Astrocyte (in vitro differentiated cells and primary cell): ENCODE results near the gene DIP2C. TPM values are rescaled to one million over a fixed set of nuclear protein-coding genes. Genes with fewer than 3 reads are reported as not detected.

ENCODE experiments used
- DNase-seq: peaks from one replicate; pipeline ENCODE4 v3.0.0-alpha.2; 2010; ENCODE audit warnings: low read depth
- FAIRE-seq: peaks from 2 replicates; lab custom pipeline; 2011; peaks lifted over from hg19 to GRCh38; lab: Jason Lieb, UNC
- H2AFZ ChIP-seq: 2 replicates; pipeline ENCODE4 v1.6.0; 2012; ENCODE audit warnings: low read depth, low read length, inconsistent platforms
- H3K27ac ChIP-seq: 2 replicates; pipeline ENCODE4 v1.5.1; 2011; ENCODE audit warnings: low read depth, low read length, inconsistent platforms
- H3K27me3 ChIP-seq: 2 replicates; pipeline ENCODE4 v1.6.0; 2011; ENCODE audit warnings: low read length, inconsistent platforms; ENCODE audit not compliant: insufficient read depth
- H3K36me3 ChIP-seq: 2 replicates; pipeline ENCODE4 v1.5.1; 2011; ENCODE audit warnings: low read length, inconsistent platforms; ENCODE audit not compliant: insufficient read depth
- H3K4me1 ChIP-seq: 2 replicates; pipeline ENCODE4 v1.5.1; 2011; ENCODE audit warnings: low read length, inconsistent platforms; ENCODE audit not compliant: insufficient read depth
- H3K4me2 ChIP-seq: 2 replicates; pipeline ENCODE4 v1.6.0; 2012; ENCODE audit warnings: low read length, inconsistent platforms
- H3K4me3 ChIP-seq: 2 replicates; pipeline ENCODE4 v1.5.1; 2011; ENCODE audit warnings: low read depth, mild to moderate bottlenecking, low read length, inconsistent platforms; ENCODE audit not compliant: insufficient read depth
- H3K79me2 ChIP-seq: 2 replicates; pipeline ENCODE4 v1.6.0; 2012; ENCODE audit warnings: mild to moderate bottlenecking, low read length, inconsistent platforms; ENCODE audit not compliant: insufficient read depth
- H3K9ac ChIP-seq: 2 replicates; pipeline ENCODE4 v1.6.0; 2012; ENCODE audit warnings: mild to moderate bottlenecking, low read length, inconsistent platforms
- H3K9me3 ChIP-seq: 2 replicates; pipeline ENCODE4 v1.5.1; 2012; ENCODE audit warnings: low read depth, mild to moderate bottlenecking, low read length, inconsistent platforms; ENCODE audit not compliant: insufficient read depth
- H4K20me1 ChIP-seq: 2 replicates; pipeline ENCODE4 v1.6.0; 2012; ENCODE audit warnings: low read length, inconsistent platforms; ENCODE audit not compliant: insufficient read depth
- H3K27ac Mint-ChIP-seq: one replicate; pipeline ENCODE4 v1.8.0; 2021; ENCODE audit warnings: mild to moderate bottlenecking, mixed read lengths; ENCODE audit not compliant: unreplicated experiment
- H3K27me3 Mint-ChIP-seq: one replicate; pipeline ENCODE4 v1.8.0; 2021; ENCODE audit warnings: low read depth, mixed read lengths; ENCODE audit not compliant: unreplicated experiment
- H3K36me3 Mint-ChIP-seq: one replicate; pipeline ENCODE4 v1.8.0; 2021; ENCODE audit warnings: low read depth, mixed read lengths; ENCODE audit not compliant: unreplicated experiment
- H3K4me1 Mint-ChIP-seq: one replicate; pipeline ENCODE4 v1.8.0; 2021; ENCODE audit warnings: low read depth, mixed read lengths; ENCODE audit not compliant: unreplicated experiment
- H3K4me3 Mint-ChIP-seq: one replicate; pipeline ENCODE4 v1.8.0; 2021; ENCODE audit warnings: mild to moderate bottlenecking, moderate library complexity, mixed read lengths; ENCODE audit not compliant: unreplicated experiment
- H3K9me3 Mint-ChIP-seq: one replicate; pipeline ENCODE4 v1.8.0; 2021; ENCODE audit warnings: mild to moderate bottlenecking, mixed read lengths; ENCODE audit not compliant: unreplicated experiment
- EZH2 ChIP-seq: IDR thresholded peaks from 2 replicates; pipeline ENCODE4 v1.6.1; 2012; ENCODE audit warnings: mild to moderate bottlenecking, low read length, inconsistent platforms; ENCODE audit not compliant: insufficient read depth
- total RNA-seq: library from RNA; stranded (reverse); gene quantifications from 2 replicates; pipeline ENCODE4 v1.2.1, GENCODE V29; 2021
- TF ChIP-seq, protein P1 (sequence below): IDR thresholded peaks from 2 replicates; pipeline ENCODE4 v1.5.1; 2011; ENCODE audit warnings: low read depth, mild to moderate bottlenecking, inconsistent platforms, low read length, moderate library complexity; ENCODE audit not compliant: insufficient read depth

Gene DIP2C
- total RNA-seq, 1 donor from 2014 or later, result 27.3 TPM

DNA sequence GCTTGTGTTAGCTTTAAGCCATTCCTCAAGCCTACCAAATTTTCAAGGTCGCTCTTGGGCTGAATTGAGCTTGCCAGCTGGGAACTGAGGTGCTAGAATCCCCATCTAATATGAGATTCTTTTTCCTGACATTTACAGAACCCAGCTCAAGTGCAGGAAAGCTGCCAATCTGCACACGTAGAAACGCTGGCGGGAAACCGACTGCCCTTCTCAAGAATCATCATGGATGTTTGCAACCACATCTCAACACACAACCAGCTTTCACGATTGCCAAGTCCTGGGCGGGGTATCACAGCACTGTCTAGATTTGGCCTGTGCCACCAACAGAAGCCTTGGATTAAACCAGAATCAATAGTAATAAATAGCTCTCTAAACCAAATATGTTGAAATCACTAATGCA is 203.7 kb downstream of the DIP2C start:
- peaks cover 19% of the 10 kb centered on the region for H3K36me3 Mint-ChIP-seq
- H3K4me2 ChIP-seq, result peak overlapping the region; percentile 94
- H3K4me1 Mint-ChIP-seq, result peaks cover 23% of the 10 kb centered on the region
- peaks cover 12% of the 10 kb centered on the region for H3K4me1 ChIP-seq
- H3K4me3 ChIP-seq, result no peak overlapping the region
- peaks cover 40% of the 10 kb centered on the region for H3K79me2 ChIP-seq
- no peak overlapping the region for H2AFZ ChIP-seq
- H3K27ac ChIP-seq, result no peak overlapping the region
- H3K4me3 Mint-ChIP-seq, result no peak overlapping the region
- H4K20me1 ChIP-seq, result peaks cover 76% of the 10 kb centered on the region
- H3K27me3 ChIP-seq, result no peaks in the 10 kb centered on the region
- no peak for TF ChIP-seq EZH2
- TF ChIP-seq, protein P1, sequence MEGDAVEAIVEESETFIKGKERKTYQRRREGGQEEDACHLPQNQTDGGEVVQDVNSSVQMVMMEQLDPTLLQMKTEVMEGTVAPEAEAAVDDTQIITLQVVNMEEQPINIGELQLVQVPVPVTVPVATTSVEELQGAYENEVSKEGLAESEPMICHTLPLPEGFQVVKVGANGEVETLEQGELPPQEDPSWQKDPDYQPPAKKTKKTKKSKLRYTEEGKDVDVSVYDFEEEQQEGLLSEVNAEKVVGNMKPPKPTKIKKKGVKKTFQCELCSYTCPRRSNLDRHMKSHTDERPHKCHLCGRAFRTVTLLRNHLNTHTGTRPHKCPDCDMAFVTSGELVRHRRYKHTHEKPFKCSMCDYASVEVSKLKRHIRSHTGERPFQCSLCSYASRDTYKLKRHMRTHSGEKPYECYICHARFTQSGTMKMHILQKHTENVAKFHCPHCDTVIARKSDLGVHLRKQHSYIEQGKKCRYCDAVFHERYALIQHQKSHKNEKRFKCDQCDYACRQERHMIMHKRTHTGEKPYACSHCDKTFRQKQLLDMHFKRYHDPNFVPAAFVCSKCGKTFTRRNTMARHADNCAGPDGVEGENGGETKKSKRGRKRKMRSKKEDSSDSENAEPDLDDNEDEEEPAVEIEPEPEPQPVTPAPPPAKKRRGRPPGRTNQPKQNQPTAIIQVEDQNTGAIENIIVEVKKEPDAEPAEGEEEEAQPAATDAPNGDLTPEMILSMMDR, result no peak
- H3K9me3 ChIP-seq, result no peaks in the 10 kb centered on the region
- no peaks in the 10 kb centered on the region for H3K27me3 Mint-ChIP-seq
- DNase-seq, result no peak
- H3K36me3 ChIP-seq, result peaks cover 2% of the 10 kb centered on the region
- no peaks in the 10 kb centered on the region for H3K9me3 Mint-ChIP-seq
- peak overlapping the region; percentile 83 for H3K9ac ChIP-seq
- FAIRE-seq, result no peak
- peak overlapping the region; percentile 30 for H3K27ac Mint-ChIP-seq

DNA sequence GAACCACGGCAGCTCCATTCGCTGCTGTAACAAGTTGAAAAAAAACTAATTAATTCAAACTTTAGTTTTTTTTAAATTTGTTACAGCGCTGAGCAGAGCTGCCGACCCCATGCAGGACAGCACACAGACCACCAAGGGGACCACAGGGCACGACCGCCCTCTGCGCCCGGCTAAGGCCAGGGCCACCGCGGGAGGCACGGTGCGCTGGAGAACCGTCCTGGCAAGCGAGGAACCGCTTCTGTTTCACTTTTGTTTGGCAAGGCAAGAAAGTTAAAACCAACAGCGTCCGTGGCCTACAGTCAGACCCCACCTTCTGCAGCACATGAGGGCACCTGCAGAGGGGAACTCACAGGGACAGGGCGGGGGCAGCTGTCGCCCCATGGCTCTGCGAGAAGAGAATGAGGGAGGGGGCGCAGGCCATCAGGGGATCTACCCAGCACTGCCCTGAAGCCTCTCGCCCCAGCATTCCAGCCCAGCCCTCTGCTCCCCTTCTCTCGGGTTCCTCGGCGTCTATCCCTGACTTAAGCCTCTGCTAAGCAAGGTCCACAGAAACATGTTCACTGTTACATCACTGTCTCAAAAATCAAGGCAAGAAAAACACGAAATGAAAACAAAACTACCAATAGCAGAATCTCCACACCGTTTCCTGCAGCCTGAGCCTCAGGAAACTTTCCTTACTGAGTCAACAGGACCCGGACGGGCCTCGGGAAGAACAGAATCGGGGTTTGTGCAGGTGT is 204.4 kb downstream of the DIP2C start:
- Histone ChIP-seq H4K20me1 (peaks cover 76% of the 10 kb centered on the region), H3K9ac (peak overlapping the region; percentile 83), H3K27ac (peak overlapping the region; percentile 59), H2AFZ (peak overlapping the region; percentile 70), H3K4me2 (peak overlapping the region; percentile 94), H3K4me3 (peak overlapping the region; percentile 63), H3K79me2 (peaks cover 41% of the 10 kb centered on the region), H3K27me3 (no peaks in the 10 kb centered on the region), H3K36me3 (peaks cover 2% of the 10 kb centered on the region), H3K4me1 (peaks cover 10% of the 10 kb centered on the region), H3K9me3 (no peaks in the 10 kb centered on the region)
- Mint-ChIP-seq H3K27ac (peak overlapping the region; percentile 62), H3K27me3 (no peaks in the 10 kb centered on the region), H3K4me3 (peak overlapping the region; percentile 54), H3K36me3 (peaks cover 17% of the 10 kb centered on the region), H3K4me1 (peaks cover 16% of the 10 kb centered on the region), H3K9me3 (no peaks in the 10 kb centered on the region)
- DNase-seq (no peak), FAIRE-seq (no peak)
- no peak for TF ChIP-seq EZH2
- TF ChIP-seq, protein P1, result no peak

DNA sequence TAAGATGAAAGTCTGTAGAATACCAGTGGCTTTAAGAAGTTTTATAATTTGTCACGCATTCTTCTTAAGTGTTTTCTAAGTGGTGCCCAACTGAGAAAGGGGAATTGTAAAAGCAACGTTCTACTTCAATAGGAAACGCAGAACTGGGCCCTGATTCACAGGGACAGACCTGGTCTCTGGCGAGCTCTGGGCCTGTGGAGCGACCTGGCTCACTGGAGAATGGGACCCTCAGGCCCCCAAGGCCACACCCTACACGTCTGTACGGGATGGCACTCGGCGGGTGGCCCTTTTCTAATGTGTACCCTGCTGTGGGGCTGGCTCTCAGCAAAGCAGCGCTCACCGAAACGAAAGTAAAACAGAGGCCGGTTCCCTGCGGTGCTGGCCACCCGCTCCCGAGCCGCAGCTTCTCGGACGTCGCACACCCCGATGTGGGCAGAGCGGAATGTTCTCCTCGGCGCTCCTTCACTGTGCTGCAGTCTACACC is 205.0 kb downstream of the DIP2C start:
- H3K27ac ChIP-seq, result peak overlapping the region; percentile 59
- Mint-ChIP-seq H3K9me3 (no peaks in the 10 kb centered on the region), H3K4me1 (peaks cover 16% of the 10 kb centered on the region), H3K27me3 (no peaks in the 10 kb centered on the region), H3K36me3 (peaks cover 17% of the 10 kb centered on the region), H3K4me3 (no peak overlapping the region), H3K27ac (no peak overlapping the region)
- H4K20me1 ChIP-seq, result peaks cover 77% of the 10 kb centered on the region
- DNase-seq, result peak; percentile 45
- peak overlapping the region; percentile 83 for H3K9ac ChIP-seq
- peaks cover 10% of the 10 kb centered on the region for H3K4me1 ChIP-seq
- peak overlapping the region; percentile 70 for H2AFZ ChIP-seq
- peak overlapping the region; percentile 63 for H3K4me3 ChIP-seq
- peaks cover 2% of the 10 kb centered on the region for H3K36me3 ChIP-seq
- no peaks in the 10 kb centered on the region for H3K27me3 ChIP-seq
- TF ChIP-seq, protein P1, result no peak
- TF ChIP-seq EZH2, result no peak
- H3K4me2 ChIP-seq, result peak overlapping the region; percentile 94
- peak; percentile 13 for FAIRE-seq
- no peaks in the 10 kb centered on the region for H3K9me3 ChIP-seq
- H3K79me2 ChIP-seq, result peaks cover 43% of the 10 kb centered on the region
